CD8-positive, alpha-beta memory T cell (primary cell): ENCODE measurements around the gene NRBF2. TPM values are rescaled to one million over a fixed set of nuclear protein-coding genes. Genes with fewer than 3 reads are reported as not detected.
A peak's percentile ranks its signal among the peaks of the same experiment; 100 is the strongest.
"Not testable (repeated sequence)": the region's sequence is repeated elsewhere in the genome, so short reads cannot be mapped to it uniquely, and the experiment has no call there.

Experiments
- CTCF ChIA-PET: fragments of 350-600 bp; sonication (Branson Sonifier 250); formaldehyde crosslinking; loops from one replicate; lab custom pipeline; 2021; ENCODE audit warnings: antibody characterized with exemption; lab: Charles Lee
- POLR2A ChIA-PET: fragments of 350-600 bp; sonication (Branson Sonifier 250); formaldehyde crosslinking; loops from one replicate; lab custom pipeline; 2021; ENCODE audit warnings: antibody characterized with exemption; lab: Charles Lee
- DNase-seq, 5 donors: peaks; one replicate each; pipeline versions ENCODE4 v3.0.0 to v3.0.0-alpha.2; 2020 to 2022; ENCODE audit warnings: mixed read lengths in 1 of 5
- H3K27ac ChIP-seq: one replicate; pipeline ENCODE4 v1.7.0; 2013; ENCODE audit warnings: low read depth, mild to moderate bottlenecking, low read length, moderate library complexity
- H3K27me3 ChIP-seq: 2 replicates; pipeline ENCODE4 v1.7.0; 2013; ENCODE audit warnings: low read length, mild to moderate bottlenecking; ENCODE audit not compliant: insufficient read depth, poor library complexity, severe bottlenecking
- H3K36me3 ChIP-seq: 2 replicates; pipeline ENCODE4 v1.7.0; 2013; ENCODE audit warnings: mild to moderate bottlenecking, low read length, moderate library complexity; ENCODE audit not compliant: insufficient read depth
- H3K4me1 ChIP-seq: 2 replicates; pipeline ENCODE4 v1.7.0; 2013; ENCODE audit warnings: mild to moderate bottlenecking, low read length, moderate library complexity; ENCODE audit not compliant: insufficient read depth
- H3K4me3 ChIP-seq: 2 replicates; pipeline ENCODE4 v1.7.0; 2013; ENCODE audit warnings: mild to moderate bottlenecking, low read length
- H3K9me3 ChIP-seq: 2 replicates; pipeline ENCODE4 v1.7.0; 2013; ENCODE audit warnings: mild to moderate bottlenecking, low read length
- H3K27ac Mint-ChIP-seq, 8 donors: one replicate each; pipeline ENCODE4 v1.8.0; 2020 to 2021; ENCODE audit warnings: mixed read lengths in 8 of 8, mild to moderate bottlenecking in 6 of 8, inconsistent platforms in 3 of 8, moderate library complexity in 3 of 8
- H3K27me3 Mint-ChIP-seq, 2 donors: one replicate each; pipeline ENCODE4 v1.8.0; 2020 to 2021; ENCODE audit warnings: mixed read lengths in 2 of 2, mild to moderate bottlenecking in 1 of 2, moderate library complexity in 1 of 2
- H3K36me3 Mint-ChIP-seq, 3 donors: one replicate each; pipeline ENCODE4 v1.8.0; 2020 to 2021; ENCODE audit warnings: mixed read lengths in 3 of 3, inconsistent platforms in 1 of 3, mild to moderate bottlenecking in 1 of 3
- H3K4me1 Mint-ChIP-seq, 3 donors: one replicate each; pipeline ENCODE4 v1.8.0; 2020 to 2021; ENCODE audit warnings: mixed read lengths in 3 of 3, inconsistent platforms in 1 of 3, mild to moderate bottlenecking in 1 of 3
- H3K4me3 Mint-ChIP-seq, 7 donors: one replicate each; pipeline ENCODE4 v1.8.0; 2020 to 2021; ENCODE audit warnings: mixed read lengths in 7 of 7, mild to moderate bottlenecking in 6 of 7, moderate library complexity in 4 of 7, inconsistent platforms in 2 of 7
- H3K9me3 Mint-ChIP-seq, 5 donors: one replicate each; pipeline ENCODE4 v1.8.0; 2020 to 2022; ENCODE audit warnings: mixed read lengths in 5 of 5, mild to moderate bottlenecking in 3 of 5, moderate library complexity in 2 of 5, inconsistent platforms in 1 of 5
- polyA plus RNA-seq: library from polyadenylated mRNA; unstranded; fragments of 300-500 nt; fragmentation: Illumina TruSeq; gene quantifications from one replicate; pipeline ENCODE4 v1.2.3, GENCODE V29; 2021
- total RNA-seq, 2 experiments: library from RNA; stranded (reverse); gene quantifications; one replicate each; pipeline ENCODE4 v1.2.3, GENCODE V29; 2021

The NRBF2 gene
- total and polyA plus RNA-seq, 3 experiments from 2014 or later, result 25.0 to 29.7 (median 28.3) TPM

DNA sequence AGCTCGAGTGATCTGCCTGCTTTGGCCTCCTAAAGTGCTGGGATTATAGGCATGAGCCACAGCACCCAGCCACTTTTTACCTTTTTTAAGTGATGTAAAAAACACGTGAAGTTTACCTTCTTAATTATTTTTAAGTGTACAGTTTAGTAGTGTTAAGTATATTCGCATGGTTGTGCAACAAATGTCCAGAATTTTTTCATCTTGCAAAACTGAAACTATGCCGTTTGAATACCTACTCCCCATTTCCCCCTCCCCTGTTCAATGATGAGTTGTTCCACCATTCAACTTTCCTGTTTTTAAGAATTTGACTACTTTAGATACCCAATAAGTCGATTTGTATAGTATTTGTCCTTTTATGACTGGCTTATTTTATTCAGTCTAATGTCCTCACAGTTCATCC lies 10.9 kb downstream of the NRBF2 start:
- peaks cover 3% of the 10 kb centered on the region for H3K36me3 ChIP-seq
- H3K9me3 ChIP-seq, result no peaks in the 10 kb centered on the region
- peaks cover 0 to 56% (median 17%) of the 10 kb centered on the region in 3 donors for H3K36me3 Mint-ChIP-seq
- peaks cover 0 to 2% of the 10 kb centered on the region in 2 donors for H3K27me3 Mint-ChIP-seq
- POLR2A ChIA-PET, result interaction anchor here (3.0 kb wide), 1 partner anchor 10 kb away, joined by 10 read pairs; the partner anchor contains the start of gene NRBF2
- CTCF ChIA-PET, result no interaction called here
- H3K4me1 ChIP-seq, result peaks cover 19% of the 10 kb centered on the region
- no peak for DNase-seq
- no peaks in the 10 kb centered on the region for H3K27me3 ChIP-seq
- H3K4me1 Mint-ChIP-seq, result peaks cover 45 to 90% (median 74%) of the 10 kb centered on the region in 3 donors
- H3K27ac Mint-ChIP-seq, result peak overlapping the region in 1 of 8 donors; percentile 26
- H3K9me3 Mint-ChIP-seq, result no peaks in the 10 kb centered on the region
- no peak overlapping the region for H3K27ac ChIP-seq
- H3K4me3 ChIP-seq, result no peak overlapping the region
- peak overlapping the region in 1 of 7 donors; percentile 47 for H3K4me3 Mint-ChIP-seq

DNA sequence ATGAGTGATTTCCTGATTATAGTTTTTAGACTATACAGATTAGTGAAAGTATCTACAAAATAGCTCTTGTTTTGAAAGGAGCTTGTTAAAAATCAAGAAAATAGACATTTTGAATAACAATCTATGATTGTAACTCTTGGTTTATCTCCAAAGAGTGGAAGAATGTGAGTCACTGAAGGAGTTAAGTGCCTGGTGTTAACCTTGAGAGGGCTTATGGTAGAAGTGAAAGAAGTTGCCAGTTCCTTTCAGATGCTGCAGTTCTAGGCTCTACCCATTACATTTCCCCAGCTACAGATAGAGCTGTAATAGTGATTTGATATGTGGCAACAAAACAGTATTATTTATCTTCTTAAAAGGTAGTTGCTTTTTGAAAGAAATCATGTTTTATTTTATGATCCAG lies 12.7 kb downstream of the NRBF2 start:
- H3K36me3 ChIP-seq, result peaks cover 5% of the 10 kb centered on the region
- H3K9me3 ChIP-seq, result no peaks in the 10 kb centered on the region
- no peak overlapping the region for H3K27ac ChIP-seq
- ChIA-PET CTCF (interaction anchor here (0.6 to 1.4 kb wide), 9 partner anchors 11 to 483 kb away, joined by 3 to 10 read pairs (median 3); partner anchors contain the start of gene NRBF2), POLR2A (interaction anchor here (3.0 kb wide), 1 partner anchor 12 kb away, joined by 10 read pairs; the partner anchor contains the start of gene NRBF2)
- peaks cover 19% of the 10 kb centered on the region for H3K4me1 ChIP-seq
- no peaks in the 10 kb centered on the region for H3K9me3 Mint-ChIP-seq
- peaks cover 42 to 78% (median 73%) of the 10 kb centered on the region in 3 donors for H3K4me1 Mint-ChIP-seq
- peak overlapping the region in 3 of 8 donors; percentile 6 to 52 (median 50) for H3K27ac Mint-ChIP-seq
- peaks cover 0 to 2% of the 10 kb centered on the region in 2 donors for H3K27me3 Mint-ChIP-seq
- H3K27me3 ChIP-seq, result no peaks in the 10 kb centered on the region
- no peak overlapping the region for H3K4me3 ChIP-seq
- H3K4me3 Mint-ChIP-seq, result no peak overlapping the region
- DNase-seq, result no peak
- H3K36me3 Mint-ChIP-seq, result peaks cover 0 to 51% (median 15%) of the 10 kb centered on the region in 3 donors

DNA sequence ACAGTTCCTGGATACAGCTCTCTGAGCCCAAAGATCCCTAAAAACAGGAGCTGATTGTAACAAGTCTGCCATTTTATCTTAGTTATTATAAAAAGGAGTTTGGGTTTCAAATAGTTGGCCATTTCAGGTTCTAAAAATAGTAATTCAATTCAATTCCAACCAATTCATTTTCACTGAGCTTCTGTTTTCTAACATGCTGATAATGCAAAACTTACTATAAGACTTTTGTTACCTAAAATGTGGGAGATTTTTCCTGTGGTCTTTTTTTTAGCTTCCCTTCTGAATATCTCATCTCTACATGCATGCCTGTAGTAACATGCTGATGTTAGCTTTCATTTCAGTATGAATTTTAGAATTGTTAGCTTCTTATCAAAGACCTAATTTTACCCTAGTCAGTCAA lies 13.4 kb downstream of the NRBF2 start:
- Histone ChIP-seq H3K4me1 (peaks cover 13% of the 10 kb centered on the region), H3K27me3 (no peaks in the 10 kb centered on the region), H3K9me3 (no peaks in the 10 kb centered on the region), H3K4me3 (no peak overlapping the region), H3K27ac (no peak overlapping the region), H3K36me3 (peaks cover 8% of the 10 kb centered on the region)
- Mint-ChIP-seq H3K9me3 (no peaks in the 10 kb centered on the region), H3K27ac (peak overlapping the region in 1 of 8 donors; percentile 36), H3K4me1 (peaks cover 38 to 76% (median 70%) of the 10 kb centered on the region in 3 donors), H3K36me3 (peaks cover 0 to 52% (median 18%) of the 10 kb centered on the region in 3 donors), H3K27me3 (peaks cover 0 to 2% of the 10 kb centered on the region in 2 donors), H3K4me3 (no peak overlapping the region)
- ChIA-PET POLR2A (interaction anchor here (3.0 kb wide), 1 partner anchor 13 kb away, joined by 10 read pairs; the partner anchor contains the start of gene NRBF2), CTCF (interaction anchor here (0.6 to 1.4 kb wide), 6 partner anchors 11 to 20 kb away, joined by 3 to 10 read pairs (median 3); partner anchors contain the start of gene NRBF2)
- no peak for DNase-seq

DNA sequence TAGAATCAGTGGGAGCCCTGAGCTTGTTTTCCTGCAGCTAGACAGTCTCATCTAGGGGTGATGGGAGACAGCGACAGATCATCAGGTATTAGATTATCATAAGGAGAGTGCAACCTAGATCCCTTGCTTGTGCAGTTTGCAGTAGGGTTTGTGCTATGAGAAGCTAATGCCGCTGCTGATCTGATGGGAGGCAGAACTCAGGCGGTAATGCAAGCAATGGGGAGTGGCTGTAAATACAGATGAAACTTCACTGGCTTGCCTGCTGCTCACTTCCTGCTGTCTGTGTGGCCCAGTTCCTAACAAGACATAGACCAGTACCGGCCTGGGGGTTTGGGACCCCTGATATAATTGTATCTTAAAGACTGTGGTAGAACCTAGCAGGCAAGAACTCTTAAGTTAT lies 17.6 kb downstream of the NRBF2 start:
- no peak overlapping the region for H3K4me3 Mint-ChIP-seq
- ChIA-PET POLR2A (no interaction called here), CTCF (interaction anchor here (1.1 kb wide), 1 partner anchor 11 kb away, joined by 3 read pairs; no protein-coding TSS in a partner anchor)
- H3K4me1 Mint-ChIP-seq, result peaks cover 14 to 36% (median 34%) of the 10 kb centered on the region in 3 donors
- H3K27ac Mint-ChIP-seq, result peak overlapping the region in 3 of 8 donors; percentile 5 to 73 (median 36)
- H3K4me1 ChIP-seq, result peaks cover 7% of the 10 kb centered on the region
- peaks cover 13% of the 10 kb centered on the region for H3K36me3 ChIP-seq
- no peaks in the 10 kb centered on the region for H3K27me3 Mint-ChIP-seq
- no peak overlapping the region for H3K27ac ChIP-seq
- DNase-seq, result no peak
- no peaks in the 10 kb centered on the region for H3K9me3 ChIP-seq
- no peak overlapping the region for H3K4me3 ChIP-seq
- no peaks in the 10 kb centered on the region for H3K9me3 Mint-ChIP-seq
- H3K36me3 Mint-ChIP-seq, result peaks cover 0 to 78% (median 27%) of the 10 kb centered on the region in 3 donors
- no peaks in the 10 kb centered on the region for H3K27me3 ChIP-seq

GRCh38 chr10:63153868-63154545 lies 20.9 kb downstream of the NRBF2 start:
- H3K4me3 ChIP-seq, H3K27ac ChIP-seq, H3K4me3 Mint-ChIP-seq, CTCF ChIA-PET, H3K9me3 Mint-ChIP-seq, H3K27me3 ChIP-seq, H3K27ac Mint-ChIP-seq, DNase-seq, H3K4me1 ChIP-seq, H3K27me3 Mint-ChIP-seq, POLR2A ChIA-PET, H3K9me3 ChIP-seq: not testable (repeated sequence)
- Mint-ChIP-seq H3K4me1 (peaks cover 2 to 21% (median 15%) of the 10 kb centered on the region in 3 donors), H3K36me3 (peaks cover 0 to 60% (median 19%) of the 10 kb centered on the region in 3 donors)
- peaks cover 10% of the 10 kb centered on the region for H3K36me3 ChIP-seq

DNA sequence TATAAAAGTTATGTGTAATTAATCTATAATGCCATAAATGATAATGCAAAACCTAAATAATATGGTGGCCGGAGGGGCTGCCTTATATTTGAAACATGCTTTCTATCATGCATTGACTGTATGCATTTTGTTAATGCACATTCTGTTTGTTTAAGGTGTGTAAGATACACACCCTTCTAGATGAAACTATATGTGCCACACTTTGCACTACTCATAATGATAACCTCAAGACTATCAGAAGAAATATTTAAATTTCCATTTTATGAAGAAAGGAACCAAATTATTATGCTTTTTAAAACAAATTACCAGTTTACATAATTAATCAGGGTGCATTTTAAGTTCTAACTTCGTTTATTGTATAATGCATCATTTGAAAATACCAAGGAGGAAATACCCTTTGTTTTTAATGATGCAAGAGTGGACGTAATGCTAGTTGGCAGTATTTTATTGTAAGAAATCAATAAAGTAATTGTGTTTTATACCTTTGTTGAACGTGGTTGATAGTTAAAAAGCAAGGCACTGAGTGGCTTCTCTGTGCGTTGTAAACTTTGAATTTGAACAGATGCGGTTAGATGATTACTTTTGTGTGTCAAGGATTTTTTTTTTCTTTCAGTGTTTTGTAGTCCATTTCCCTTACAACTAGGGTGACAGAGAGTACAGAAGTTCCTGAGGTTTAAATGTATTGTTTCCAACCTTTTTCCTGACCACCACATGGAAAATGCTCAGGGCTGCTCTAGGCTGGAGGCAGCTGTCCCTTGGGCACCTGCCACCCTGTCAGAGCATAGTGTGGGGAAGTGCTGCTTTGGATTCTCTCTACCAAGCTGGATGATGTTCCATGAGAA lies 21.6 kb downstream of the NRBF2 start:
- peaks cover 10% of the 10 kb centered on the region for H3K36me3 ChIP-seq
- H3K9me3 Mint-ChIP-seq, result no peaks in the 10 kb centered on the region
- H3K4me1 ChIP-seq, result no peaks in the 10 kb centered on the region
- ChIA-PET POLR2A (no interaction called here), CTCF (interaction anchor here (0.7 to 4.8 kb wide), 2 partner anchors 72 to 565 kb away, joined by 3 to 22 read pairs; no protein-coding TSS in a partner anchor)
- peaks cover 0 to 18% (median 7%) of the 10 kb centered on the region in 3 donors for H3K4me1 Mint-ChIP-seq
- peaks cover 0 to 56% (median 19%) of the 10 kb centered on the region in 3 donors for H3K36me3 Mint-ChIP-seq
- no peaks in the 10 kb centered on the region for H3K27me3 ChIP-seq
- no peak overlapping the region for H3K4me3 Mint-ChIP-seq
- peaks cover 0 to 1% of the 10 kb centered on the region in 2 donors for H3K27me3 Mint-ChIP-seq
- no peak for DNase-seq
- no peaks in the 10 kb centered on the region for H3K9me3 ChIP-seq
- H3K4me3 ChIP-seq, result no peak overlapping the region
- H3K27ac Mint-ChIP-seq, result peak overlapping the region in 1 of 8 donors; percentile 17
- H3K27ac ChIP-seq, result no peak overlapping the region

DNA sequence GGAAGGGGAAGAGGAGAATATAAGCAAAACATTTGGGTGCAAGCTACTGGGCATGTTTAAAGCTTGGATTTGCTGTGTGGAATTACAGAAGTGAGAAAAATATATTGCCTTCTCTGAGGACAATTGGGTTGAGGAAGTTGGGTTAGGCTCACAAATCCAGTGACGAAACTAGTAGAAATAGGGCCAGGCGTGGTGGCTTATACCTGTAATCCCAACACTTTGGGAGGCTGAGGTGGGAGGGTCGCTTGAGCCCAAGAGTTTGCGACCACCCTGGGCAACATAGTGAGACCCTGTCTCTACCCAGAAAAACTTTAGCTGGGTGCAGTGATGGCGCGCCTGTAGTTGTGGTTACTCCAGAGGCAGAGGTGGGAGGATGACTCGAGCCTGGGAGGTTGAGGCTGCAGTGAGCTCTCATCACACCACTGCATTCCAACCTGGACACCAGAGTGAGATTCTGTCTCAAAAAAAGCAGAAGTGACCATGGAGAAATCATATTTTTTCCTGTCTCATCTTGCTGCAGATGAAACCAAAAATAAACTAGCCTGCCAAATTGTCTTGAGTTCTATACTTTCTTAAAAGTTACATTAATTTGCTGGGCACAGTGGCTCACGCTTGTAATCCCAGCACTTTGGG lies 22.4 kb downstream of the NRBF2 start:
- ChIA-PET CTCF (interaction anchor here (0.7 to 4.8 kb wide), 3 partner anchors 73 to 718 kb away, joined by 3 to 22 read pairs (median 4); no protein-coding TSS in a partner anchor), POLR2A (no interaction called here)
- Histone ChIP-seq H3K27me3 (no peaks in the 10 kb centered on the region), H3K27ac (no peak overlapping the region), H3K9me3 (no peaks in the 10 kb centered on the region), H3K4me1 (no peaks in the 10 kb centered on the region), H3K4me3 (no peak overlapping the region), H3K36me3 (peaks cover 10% of the 10 kb centered on the region)
- no peak overlapping the region for H3K4me3 Mint-ChIP-seq
- H3K27me3 Mint-ChIP-seq, result peaks cover 0 to 1% of the 10 kb centered on the region in 2 donors
- peaks cover 0 to 18% (median 7%) of the 10 kb centered on the region in 3 donors for H3K4me1 Mint-ChIP-seq
- peaks cover 0 to 52% (median 19%) of the 10 kb centered on the region in 3 donors for H3K36me3 Mint-ChIP-seq
- H3K9me3 Mint-ChIP-seq, result no peaks in the 10 kb centered on the region
- DNase-seq, result no peak
- peak overlapping the region in 1 of 8 donors; percentile 17 for H3K27ac Mint-ChIP-seq
